ENCODE measurements around the gene FBLN5.
"Not testable (repeated sequence)": the region's sequence is repeated elsewhere in the genome, so short reads cannot be mapped to it uniquely, and the experiment has no call there.

The FBLN5 gene

DNA sequence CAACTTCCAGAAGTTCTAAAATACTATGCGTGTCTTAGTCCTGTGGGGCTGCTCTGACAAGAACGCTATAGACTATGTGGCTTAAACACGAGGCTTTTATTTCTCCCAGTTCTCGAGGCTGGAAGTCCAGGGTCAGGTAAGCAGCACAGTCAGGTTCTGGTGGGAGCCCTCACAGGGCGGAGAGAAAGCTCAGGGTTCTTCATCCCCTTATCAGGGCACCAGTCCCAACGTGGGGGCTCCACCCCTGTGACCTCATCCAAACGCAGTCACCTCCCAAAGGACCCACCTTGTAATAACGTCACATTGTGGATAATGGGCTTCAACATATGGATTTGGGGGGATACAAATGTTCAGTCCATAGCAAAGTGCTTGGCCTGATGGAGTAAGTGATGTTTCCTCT lies 43.0 kb downstream of the FBLN5 start:
- no peak for DNase-seq

DNA sequence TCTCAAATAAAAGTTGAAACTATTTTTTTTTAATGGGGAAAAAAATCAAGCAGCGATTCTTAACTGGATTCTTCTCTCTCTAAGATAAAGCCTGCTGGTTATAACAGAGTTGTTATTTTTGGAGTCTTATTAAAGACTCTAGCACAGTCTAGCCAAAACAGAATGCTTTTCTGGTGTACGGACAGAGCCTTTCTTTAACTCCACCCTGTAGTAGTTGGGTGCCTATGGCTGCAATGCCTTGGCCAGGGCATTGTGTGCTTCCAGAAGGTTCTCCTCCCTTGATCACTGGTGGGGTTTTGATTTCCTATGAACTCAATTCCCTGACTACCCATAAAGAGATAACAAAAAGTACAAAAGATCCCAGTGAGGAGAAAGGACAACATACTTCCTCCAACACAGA lies 44.4 kb downstream of the FBLN5 start:
- DNase-seq = no peak

DNA sequence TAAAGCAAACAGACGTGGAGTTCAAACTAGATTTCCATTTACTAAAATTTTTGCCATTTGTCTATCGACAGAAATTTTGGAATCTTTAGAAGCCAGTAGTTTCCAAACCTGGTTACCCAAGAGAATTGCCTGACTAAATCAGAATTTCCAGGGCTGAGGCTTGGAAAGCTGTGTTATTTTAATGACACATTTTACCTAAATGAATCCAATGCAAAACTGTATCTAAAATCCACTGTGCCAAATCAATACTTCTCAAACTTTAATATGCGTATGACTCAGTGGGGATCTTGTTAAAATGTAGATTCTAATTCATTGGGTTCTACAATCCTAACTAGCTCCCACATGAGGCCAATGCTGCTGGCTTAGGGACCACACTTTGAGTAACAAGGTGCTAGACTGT lies 45.2 kb downstream of the FBLN5 start:
- no peak for DNase-seq

DNA sequence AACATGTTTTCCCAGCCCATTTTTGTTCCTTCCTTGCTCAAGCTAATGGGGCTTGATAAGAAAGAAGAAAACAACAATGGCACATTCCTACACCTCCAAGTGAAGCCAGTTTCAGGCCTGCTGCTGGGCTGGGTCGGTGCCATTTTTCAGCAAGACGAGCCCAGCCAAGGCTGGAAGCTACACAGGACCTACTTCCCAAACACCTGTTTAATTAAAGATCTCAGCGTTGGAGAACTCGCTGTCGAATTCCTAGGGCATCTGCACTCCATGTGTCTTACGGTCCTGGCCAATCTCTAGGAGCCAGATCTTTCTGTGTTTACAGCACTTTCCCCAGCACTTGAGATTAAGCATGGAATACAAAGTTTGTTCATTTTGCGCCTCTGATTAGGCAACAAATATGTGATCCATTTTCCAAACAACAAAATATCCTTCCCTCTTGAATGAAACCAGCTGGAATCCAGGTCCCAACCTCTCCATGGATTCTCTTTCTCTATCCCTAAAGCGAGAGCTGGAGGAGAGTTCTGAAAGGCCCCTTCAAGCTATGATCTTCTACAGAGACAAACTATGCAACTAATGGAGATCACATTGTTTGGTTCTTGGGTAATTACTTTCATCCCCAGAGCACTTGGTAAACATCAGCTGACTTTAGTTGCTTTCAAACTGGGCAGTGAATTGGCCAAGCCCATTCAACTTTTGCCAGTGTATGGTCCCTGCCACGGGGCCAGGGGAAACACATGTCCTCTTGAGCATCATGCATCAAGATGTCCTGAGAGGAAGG lies 45.9 kb downstream of the FBLN5 start:
- no peak for DNase-seq

DNA sequence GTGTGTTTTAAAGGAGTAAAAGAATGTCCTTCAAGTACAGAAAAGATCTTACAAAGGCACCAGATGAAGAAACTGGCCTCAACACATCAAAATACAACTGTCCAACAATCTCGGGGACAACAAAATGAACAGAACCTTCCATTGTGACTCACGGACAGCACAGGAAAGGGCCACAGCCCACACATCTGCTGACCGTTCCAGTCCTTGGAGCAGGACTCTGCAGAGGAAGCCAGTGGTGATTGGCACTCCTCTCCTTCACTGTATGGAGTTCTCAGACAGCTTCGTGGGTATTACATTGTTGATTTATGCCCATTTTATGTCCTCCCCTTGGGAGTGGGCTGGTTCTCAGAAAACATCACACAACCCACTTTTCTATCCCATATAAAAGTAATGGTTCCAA lies 47.7 kb downstream of the FBLN5 start:
- no peak for DNase-seq

DNA sequence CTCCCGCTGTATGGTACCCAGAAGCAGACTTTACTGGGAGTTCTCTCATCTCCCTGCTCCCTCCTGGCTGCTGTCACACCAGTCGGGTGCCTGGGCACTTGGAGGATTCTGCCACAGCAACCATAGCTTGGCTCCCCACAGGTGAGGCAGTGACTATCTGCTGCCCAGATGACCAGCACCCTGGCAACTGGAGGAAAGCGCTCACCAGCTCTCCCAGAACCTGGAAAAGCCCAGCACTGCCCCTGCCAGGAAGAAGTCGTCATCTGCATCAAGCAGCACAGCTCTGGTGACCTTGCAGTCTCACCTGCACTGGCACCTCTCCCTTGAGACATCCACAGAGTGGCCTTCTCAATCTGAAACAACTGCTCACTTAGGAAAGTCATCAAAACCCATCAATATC lies 48.3 kb downstream of the FBLN5 start:
- peak; percentile 34 for DNase-seq

DNA sequence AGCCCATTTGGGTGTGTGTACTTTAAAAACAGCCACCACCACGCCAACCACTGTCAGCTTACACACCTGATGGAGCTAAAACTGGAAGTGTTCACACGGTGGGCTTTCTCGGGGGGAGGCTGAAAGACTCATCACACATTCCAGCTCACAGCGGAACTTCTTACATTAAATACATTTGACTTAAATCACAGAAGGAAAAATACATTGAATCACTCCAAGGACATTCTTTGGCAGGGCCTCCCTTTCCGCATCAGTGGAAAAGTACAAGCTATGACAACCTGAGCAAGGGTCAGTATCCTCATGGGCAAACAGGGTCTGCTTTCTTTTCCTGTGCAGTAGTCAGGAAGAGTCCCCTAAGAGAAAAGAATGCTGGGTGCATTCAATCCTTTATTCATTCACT lies 49.1 kb downstream of the FBLN5 start:
- no peak for DNase-seq

DNA sequence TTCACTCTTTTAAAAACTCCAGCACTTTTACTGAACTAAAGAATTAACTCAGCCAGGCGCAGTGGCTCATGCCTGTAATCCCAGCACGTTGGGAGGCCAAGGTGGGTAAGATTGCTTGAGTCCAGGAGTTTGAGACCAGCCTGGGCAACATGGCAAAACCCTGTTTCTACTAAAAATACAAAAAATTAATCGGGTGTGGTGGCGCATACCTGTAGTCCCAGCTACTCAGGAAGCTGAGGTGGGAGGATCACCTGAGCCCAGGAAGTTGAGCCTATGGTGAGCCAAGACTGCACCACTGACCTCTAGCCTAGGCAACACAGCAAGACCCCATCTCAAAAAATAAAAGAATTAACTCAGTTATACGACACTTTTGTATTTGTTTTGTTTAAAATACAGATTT lies 49.8 kb downstream of the FBLN5 start:
- not testable (repeated sequence) for DNase-seq

DNA sequence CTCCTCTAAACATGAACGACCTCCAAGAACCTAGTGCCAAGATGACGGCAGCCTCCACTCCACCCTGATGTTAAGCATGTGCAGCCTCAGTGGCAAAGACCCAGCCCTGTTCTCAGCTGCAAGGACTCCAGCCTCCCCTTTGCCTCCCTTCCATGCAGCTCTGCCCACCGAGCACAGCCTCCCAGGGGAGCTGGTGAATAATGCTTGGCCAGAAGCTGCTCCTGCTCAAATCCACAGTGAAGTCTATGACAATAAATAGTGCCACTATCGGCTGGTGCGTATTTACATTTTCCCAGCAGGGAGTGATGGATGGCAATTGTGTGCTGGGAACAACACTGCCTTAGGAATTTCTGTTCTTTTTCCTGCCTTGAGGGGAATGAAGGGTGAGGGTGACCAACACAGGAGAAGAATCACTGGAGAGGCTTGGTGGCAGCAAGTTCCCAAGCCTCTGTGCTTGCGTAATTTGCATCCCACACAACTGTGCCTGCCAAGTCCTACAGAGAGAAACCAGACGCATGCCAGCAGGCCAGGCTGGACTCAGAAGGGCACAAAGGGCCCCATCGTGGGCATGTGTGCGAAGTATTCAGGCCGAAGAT lies 50.3 kb downstream of the FBLN5 start:
- DNase-seq = no peak

DNA sequence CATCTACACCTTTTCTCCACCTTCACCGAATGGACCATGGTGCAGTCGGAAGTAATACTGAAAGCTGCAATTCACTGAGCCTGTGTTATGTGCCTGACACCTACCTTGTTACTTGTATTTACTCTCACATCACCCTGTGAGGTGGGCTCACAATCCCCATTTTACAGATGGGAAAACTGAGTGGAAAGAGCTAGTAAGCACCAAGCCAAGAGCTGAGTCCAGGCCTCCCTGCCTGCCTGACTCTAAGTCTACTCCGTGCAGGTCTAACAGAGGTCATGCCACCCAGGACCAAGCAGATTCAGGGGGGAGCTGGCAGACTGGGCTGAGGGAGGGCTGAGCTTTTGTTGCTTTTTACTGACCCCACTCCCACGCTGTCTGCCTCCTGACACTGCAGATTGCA lies 51.1 kb downstream of the FBLN5 start:
- DNase-seq = no peak

DNA sequence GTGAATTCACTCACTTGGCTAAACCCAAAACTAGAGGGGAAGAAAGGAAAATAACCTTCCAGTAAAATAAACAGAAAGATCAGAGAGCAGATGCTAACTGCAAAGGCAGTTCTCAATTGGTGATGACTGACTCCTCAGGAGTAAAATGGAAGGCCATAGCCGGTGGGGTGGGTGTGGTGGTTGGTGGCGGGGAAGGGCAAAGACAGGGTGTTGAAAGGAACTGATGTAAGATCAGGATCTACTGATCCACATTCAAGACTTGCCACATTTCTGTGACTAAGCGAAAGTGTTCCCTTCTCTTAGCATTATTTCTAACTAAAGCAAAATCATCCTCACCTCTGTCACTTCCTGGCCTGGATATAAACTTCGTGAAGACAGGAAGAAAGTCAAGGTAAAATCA lies 53.8 kb downstream of the FBLN5 start:
- no peak for DNase-seq

DNA sequence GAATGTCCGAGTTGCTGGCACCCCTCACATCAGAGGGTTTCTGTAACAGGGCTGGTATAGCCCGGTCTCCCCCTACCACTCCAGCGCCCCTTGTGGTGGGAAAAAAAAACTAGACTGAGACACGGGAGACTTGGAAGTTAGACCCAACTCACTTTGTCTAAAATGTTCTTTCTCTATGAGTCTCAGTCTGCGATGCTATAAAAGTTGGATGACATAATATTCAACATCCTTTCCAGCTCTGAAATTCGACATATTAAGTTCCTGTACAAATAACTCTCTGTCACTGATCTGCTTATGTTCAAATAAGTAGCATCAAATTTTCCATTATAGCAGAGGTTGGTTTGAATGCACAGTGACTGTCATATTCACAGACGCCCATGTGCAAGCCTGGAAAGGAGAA lies 54.5 kb downstream of the FBLN5 start:
- peak; percentile 49 for DNase-seq

DNA sequence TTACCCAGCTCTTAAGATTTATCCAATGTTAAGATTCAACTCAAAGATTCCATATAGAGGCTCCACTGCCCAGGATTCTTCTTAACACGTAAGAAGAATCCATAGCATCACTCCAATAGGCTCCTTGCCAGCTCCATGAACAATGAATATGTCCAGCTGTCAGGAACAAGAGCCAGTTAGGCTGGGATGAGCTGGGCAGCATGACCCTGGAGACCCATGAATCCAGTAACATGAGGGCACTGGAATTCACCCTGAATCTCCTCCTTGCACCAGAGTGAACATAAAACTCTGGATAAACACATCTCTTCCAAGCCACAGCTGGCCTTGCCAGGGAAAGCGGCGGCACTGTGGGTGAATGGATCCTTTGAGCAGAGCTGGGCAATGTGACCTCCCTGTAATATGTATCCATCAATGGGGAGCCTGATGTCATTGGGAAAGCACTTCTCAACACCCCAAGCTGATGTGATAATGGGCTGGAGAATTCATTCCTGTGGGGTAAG lies 55.7 kb downstream of the FBLN5 start:
- DNase-seq = no peak

DNA sequence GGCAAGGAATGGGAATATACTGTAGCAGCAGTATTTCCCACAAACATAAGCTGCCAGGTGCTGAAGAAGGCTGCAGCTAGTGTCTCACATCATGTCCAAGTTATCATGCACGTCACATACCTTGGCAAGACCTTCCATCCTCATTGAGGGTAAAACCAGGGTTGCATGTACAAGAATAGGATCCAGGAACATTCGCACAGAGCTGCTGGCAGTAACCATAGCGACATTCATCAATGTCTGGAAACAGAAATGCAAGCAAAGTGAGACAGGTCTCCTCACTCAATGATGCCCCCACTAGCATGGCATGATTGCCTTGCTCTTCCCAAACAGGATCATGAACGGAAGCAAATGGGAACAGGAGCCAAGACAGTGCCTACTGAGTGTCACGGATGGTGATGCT lies 56.4 kb downstream of the FBLN5 start:
- DNase-seq = no peak

DNA sequence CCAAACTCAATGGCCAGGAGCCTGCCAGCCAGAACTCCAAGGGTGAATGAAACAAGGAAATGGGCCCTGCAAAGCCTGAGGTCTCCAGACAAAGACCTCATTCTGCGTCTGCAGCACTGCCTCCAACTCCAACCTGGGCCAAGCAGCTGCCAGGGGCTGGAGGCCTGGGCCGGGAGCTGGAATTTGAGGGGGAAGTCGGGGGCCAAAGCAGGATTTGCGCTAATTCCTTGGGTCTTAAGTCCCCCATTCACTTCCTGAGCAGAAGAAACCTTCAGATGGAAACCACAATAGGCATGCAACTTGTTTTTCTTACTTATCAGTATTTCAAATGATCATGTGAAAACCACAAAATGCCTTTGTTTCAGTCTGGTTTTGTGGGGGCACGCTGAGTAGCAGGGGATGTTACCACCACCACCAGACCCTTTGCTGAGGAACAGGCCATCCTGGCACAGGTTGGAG lies 57.2 kb downstream of the FBLN5 start:
- DNase-seq = no peak

DNA sequence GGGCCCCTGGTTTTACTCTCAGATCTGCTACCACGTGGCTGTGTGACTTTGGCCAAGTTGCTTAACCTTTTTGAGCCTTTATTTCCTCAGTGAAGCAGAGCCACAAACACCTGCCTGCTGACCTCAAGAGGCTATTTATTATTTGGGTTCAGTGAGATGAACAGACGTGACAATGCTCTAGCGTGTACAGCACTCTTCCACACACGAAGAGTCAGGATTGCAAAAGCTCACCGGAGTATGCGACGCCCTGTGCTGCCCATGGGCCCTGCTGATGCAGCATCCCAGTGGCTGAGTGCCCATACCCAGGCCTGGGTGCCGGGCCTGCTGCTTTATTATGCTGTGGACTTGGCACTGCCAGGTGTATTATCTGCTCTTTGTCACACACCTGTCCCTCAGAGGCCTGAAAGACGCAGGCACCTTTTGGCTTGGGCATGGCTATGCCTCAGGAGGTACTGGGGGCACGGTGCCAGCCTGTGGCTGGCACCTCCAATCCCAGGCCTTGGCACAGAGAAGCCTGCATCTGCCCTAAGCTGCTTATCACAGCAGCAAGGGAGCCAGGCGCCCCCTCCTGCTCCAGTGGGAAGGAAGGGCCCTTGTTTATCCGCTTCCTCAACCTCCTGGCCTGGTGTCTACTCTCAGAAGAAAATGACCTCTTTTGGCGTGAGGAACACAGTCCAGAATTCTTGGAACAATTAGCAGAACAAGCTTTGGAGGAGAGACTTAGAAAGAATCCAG lies 57.9 kb downstream of the FBLN5 start:
- DNase-seq = no peak

DNA sequence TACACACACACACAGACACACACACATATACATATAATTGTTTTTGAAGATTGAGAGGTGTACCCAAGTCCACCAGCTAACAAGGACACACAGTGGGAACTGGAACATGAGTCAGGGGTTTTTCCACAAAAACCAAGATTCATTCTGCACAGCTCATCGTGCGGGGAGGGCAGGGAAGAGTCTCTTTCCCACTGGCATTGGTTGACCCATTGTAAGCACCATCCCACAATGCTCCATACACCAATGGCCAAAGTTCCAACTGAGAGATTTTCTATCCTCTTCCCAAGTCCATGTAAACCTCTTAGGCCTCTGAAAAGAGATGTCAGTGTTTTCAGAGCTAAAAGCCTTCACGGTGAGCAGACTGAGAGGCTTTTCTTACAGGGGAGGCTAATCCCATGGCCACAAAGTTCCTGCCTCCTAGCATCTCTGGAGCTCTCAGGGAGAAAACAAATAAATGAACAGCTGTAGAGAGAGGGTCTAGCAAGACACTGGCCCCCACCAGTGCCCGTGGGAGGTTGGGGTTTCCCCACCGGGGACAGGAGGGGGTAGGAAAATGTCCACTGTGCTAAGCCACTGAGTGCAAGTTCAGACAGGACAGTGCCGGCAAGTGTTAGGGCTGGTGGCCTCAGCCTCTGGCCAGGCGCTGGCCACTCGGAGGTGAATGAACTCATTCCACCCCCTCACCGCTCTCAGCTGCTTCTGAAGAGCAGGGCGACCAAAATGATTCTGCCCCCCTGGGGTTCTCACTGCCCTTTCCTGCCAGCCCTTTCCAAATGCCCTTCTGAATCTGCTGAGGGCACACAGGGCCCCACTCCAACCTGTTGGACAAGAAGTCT lies 58.6 kb downstream of the FBLN5 start:
- no peak for DNase-seq

DNA sequence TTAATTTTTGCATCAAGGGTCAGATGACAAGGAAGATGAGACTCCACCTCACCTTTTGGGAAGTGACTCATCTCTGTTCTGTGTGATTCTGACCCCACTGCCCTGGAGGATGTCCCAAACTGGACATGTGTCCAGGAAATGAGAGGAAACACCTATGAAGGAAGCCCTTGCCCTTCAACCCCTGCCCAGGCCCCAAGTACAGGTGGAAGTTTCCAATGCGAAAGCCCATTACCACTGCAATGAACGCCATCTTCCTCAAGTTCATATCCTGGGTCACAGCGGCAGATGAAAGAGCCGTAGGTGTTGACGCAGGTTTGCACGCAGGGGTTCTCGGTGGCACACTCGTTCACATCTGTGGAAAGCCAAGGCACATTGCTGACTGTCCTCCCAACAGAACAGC lies 60.5 kb downstream of the FBLN5 start:
- DNase-seq = no peak

DNA sequence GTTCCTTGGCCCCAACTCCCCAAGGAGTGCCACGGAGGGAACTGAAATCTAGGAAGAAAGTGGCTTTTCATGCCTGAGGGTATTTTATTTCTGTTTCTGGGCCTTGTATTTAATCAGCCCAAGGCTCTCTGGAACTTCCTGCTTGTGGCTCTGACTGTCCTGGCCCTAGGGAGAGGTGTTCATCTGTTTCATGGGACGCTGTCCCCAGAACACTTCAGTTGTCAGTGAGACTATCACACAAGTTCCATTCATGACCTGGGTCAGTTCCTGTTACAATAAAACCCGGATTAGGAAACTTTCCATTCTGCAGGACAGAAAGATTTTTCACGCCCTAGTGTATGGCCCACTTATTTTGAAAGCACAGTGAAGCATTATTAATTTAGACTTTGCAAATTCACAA lies 61.7 kb downstream of the FBLN5 start:
- DNase-seq = no peak

DNA sequence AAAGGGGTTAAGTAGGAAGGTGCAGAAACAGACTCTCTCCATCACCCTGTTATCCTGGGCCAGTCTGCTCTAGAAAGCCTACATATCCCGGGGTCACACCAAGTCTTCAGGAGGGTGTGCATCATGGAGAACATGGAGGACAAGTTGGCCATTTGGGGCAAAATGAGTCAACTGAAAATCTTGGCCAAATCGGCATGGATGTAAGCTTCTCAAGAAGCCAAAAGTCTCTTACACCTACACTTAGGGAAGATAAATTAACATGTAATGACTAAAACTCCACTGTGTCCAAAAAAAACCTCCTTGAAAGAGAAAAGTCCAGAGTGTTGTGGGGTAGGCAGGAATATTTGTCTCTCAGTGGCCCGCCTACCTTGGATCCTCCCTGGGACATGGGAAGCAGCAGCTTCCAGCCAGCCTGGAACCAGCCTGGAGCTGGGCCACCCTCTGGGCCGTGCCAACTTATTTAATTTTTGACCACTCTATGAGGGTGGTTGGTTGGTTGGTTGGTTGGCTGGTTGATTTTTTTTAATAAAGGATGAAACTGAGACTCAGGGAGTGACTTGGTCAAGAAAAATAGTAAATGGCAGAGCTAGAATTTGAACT lies 62.3 kb downstream of the FBLN5 start:
- DNase-seq = no peak

DNA sequence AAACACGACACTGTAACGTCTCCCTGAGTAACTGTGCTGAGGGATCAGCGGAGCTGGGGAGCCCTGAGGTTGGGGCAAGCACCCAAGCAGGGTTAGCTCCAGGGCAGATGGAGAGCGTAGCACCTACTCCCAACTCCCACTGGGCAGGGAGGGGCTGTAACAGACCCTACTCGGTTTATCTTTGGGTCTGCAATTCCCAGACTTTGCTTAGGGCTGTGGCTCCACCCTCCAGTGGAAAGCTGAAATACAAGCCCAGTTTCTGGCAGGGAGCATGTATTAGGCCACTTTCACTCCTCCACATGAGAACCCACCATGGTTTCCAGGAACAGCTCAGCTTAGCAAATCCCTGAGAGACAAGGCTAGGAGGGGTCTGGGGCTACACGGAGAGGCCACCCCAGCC lies 62.8 kb downstream of the FBLN5 start:
- no peak for DNase-seq

DNA sequence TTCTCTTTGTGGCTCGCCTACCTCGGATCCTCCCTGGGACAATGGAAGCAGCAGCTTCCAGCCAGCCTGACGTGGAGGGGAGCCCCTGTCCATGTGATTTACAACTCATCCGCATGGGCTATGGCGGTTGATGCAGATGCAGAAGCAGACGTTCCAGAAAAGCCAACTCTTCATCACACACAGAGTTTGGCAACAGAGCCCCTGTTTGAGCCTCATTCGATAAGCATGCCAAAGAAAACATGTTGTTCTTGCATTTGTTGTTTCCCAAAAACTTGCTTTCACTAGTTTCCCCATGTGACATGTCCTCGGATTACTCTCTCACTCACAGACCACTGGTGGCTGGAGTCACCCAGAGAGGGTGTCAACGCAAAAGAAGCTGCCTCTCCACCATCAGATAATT lies 63.7 kb downstream of the FBLN5 start:
- no peak for DNase-seq

DNA sequence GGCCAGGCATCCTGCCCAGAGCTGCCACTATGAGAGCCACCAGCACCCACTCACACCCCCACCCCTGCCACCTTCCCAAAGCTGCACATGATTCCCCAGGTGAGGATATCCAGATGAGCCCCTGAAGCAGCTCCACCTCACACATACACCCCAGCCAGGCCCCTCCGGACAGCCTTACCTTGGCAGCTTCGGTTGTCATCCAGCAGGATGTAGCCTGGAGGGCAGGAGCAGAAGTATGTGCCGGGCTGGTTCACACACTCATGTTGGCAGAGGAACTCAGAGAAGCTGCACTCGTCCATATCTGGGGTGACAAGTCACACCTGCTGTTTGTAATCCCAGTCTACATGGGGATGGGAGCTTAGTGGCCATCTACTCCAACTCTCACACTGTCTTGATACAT lies 64.7 kb downstream of the FBLN5 start:
- no peak for DNase-seq

Measured in 8988T (cell line).